Mesothelial cell of epicardium (in vitro differentiated cells): ENCODE measurements around the gene WDCP. TPM values are rescaled to one million over a fixed set of nuclear protein-coding genes. Genes with fewer than 3 reads are reported as not detected.

Experiments used
- DNase-seq, 2 experiments: peaks; one replicate each; pipeline ENCODE4 v3.0.0; 2021; ENCODE audit warnings: low spot score in 2 of 2; ENCODE audit not compliant: unreplicated experiment in 2 of 2
- H3K27ac Mint-ChIP-seq: 2 replicates; pipeline ENCODE4 v1.8.0; 2021; ENCODE audit warnings: mixed read lengths
- H3K27me3 Mint-ChIP-seq: 2 replicates; pipeline ENCODE4 v1.8.0; 2021; ENCODE audit warnings: low read depth, mixed read lengths
- H3K36me3 Mint-ChIP-seq: 2 replicates; pipeline ENCODE4 v1.8.0; 2021; ENCODE audit warnings: mixed read lengths
- H3K4me1 Mint-ChIP-seq: 2 replicates; pipeline ENCODE4 v1.8.0; 2021; ENCODE audit warnings: mixed read lengths
- H3K4me3 Mint-ChIP-seq: 2 replicates; pipeline ENCODE4 v1.8.0; 2021; ENCODE audit warnings: mild to moderate bottlenecking, moderate library complexity, mixed read lengths
- H3K9me3 Mint-ChIP-seq: 2 replicates; pipeline ENCODE4 v1.8.0; 2021; ENCODE audit warnings: mixed read lengths
- CTCF ChIP-seq: fragments of 200-600 bp; sonication (generic); IDR thresholded peaks from one replicate; pipeline ENCODE4 v1.5.0; 2021; ENCODE audit warnings: antibody characterized with exemption; ENCODE audit not compliant: unreplicated experiment
- total RNA-seq: library from RNA; stranded (reverse); gene quantifications from 3 replicates; pipeline ENCODE4 v1.2.1, GENCODE V29; 2021

Gene WDCP
- total RNA-seq, 1 donor from 2014 or later: 16.0 TPM

- no peak for TF ChIP-seq CTCF
- H3K4me1 Mint-ChIP-seq: peaks cover 21% of the 10 kb centered on the region
- no peaks in the 10 kb centered on the region for H3K27me3 Mint-ChIP-seq
- H3K4me3 Mint-ChIP-seq: peak overlapping the region; percentile 96
- no peaks in the 10 kb centered on the region for H3K9me3 Mint-ChIP-seq
- peaks cover 16% of the 10 kb centered on the region for H3K36me3 Mint-ChIP-seq
- DNase-seq: no peak
- H3K27ac Mint-ChIP-seq: peak overlapping the region; percentile 99
Measured at GRCh38 chr2:24077879-24078278, 30.7 kb upstream of the WDCP start.

- peaks cover 18% of the 10 kb centered on the region for H3K36me3 Mint-ChIP-seq
- no peak for TF ChIP-seq CTCF
- no peaks in the 10 kb centered on the region for H3K9me3 Mint-ChIP-seq
Measured at GRCh38 chr2:24077535-24077877, 30.3 kb upstream of the WDCP start.

GRCh38 chr2:24076849-24077534 lies 29.8 kb upstream of the WDCP start:
- TF ChIP-seq CTCF: no peak
- H3K36me3 Mint-ChIP-seq: peaks cover 17% of the 10 kb centered on the region
- H3K9me3 Mint-ChIP-seq: no peaks in the 10 kb centered on the region
- peak overlapping the region; percentile 99 for H3K27ac Mint-ChIP-seq
- H3K27me3 Mint-ChIP-seq: no peaks in the 10 kb centered on the region
- peak in 1 of 2 experiments; percentile 33 for DNase-seq
- H3K4me3 Mint-ChIP-seq: peak overlapping the region; percentile 96
- peaks cover 21% of the 10 kb centered on the region for H3K4me1 Mint-ChIP-seq

More at GRCh38 chr2:24077535-24077877, 30.3 kb upstream of the WDCP start:
- no peaks in the 10 kb centered on the region for H3K27me3 Mint-ChIP-seq
- H3K4me3 Mint-ChIP-seq: peak overlapping the region; percentile 96
- no peak for DNase-seq
- H3K27ac Mint-ChIP-seq: peak overlapping the region; percentile 99
- peaks cover 21% of the 10 kb centered on the region for H3K4me1 Mint-ChIP-seq

- Mint-ChIP-seq H3K4me1 (peaks cover 21% of the 10 kb centered on the region), H3K4me3 (peak within 1 kb of the TSS; percentile 96), H3K27me3 (no peaks in the 10 kb centered on the region), H3K9me3 (no peaks in the 10 kb centered on the region), H3K36me3 (peaks cover 14% of the 10 kb centered on the region), H3K27ac (peak within 1 kb of the TSS; percentile 99)
- no peak for TF ChIP-seq CTCF
- DNase-seq: peak; percentile 99
Measured at GRCh38 chr2:24075915-24076848, 29.0 kb upstream of the WDCP start, which contains the start of gene SF3B6. TSS of gene SF3B6 (minus strand) at chr2:24076326. CDS start at chr2:24076229, 97 bp downstream.

GRCh38 chr2:24075259-24075658 lies 28.1 kb upstream of the WDCP start:
- peak overlapping the region; percentile 96 for H3K4me3 Mint-ChIP-seq
- no peak for TF ChIP-seq CTCF
- H3K9me3 Mint-ChIP-seq: no peaks in the 10 kb centered on the region
- peaks cover 21% of the 10 kb centered on the region for H3K4me1 Mint-ChIP-seq
- peaks cover 12% of the 10 kb centered on the region for H3K36me3 Mint-ChIP-seq
- no peaks in the 10 kb centered on the region for H3K27me3 Mint-ChIP-seq
- no peak for DNase-seq
- H3K27ac Mint-ChIP-seq: peak overlapping the region; percentile 99
